Neutrophil (primary cell): Measurements from ENCODE around the gene OR4F6.

Experiments
- H3K27ac ChIP-seq: fragments of 200-600 bp; sonication (generic); 2 replicates; pipeline ENCODE4 v1.5.1; 2016; ENCODE audit warnings: mild to moderate bottlenecking, moderate library complexity
- H3K27me3 ChIP-seq: fragments of 200-600 bp; sonication (generic); 2 replicates; pipeline ENCODE4 v1.6.0; 2016; ENCODE audit warnings: mild to moderate bottlenecking
- H3K36me3 ChIP-seq: fragments of 200-600 bp; sonication (generic); 2 replicates; pipeline ENCODE4 v1.5.1; 2017
- H3K4me1 ChIP-seq, 2 experiments: fragments of 200-600 bp in 1 of 2; sonication (generic) in 1 of 2; 1 replicate in 1 of 2; 2 replicates in 1 of 2; pipeline versions ENCODE4 v1.5.1 to v1.6.1; 2013 to 2016; ENCODE audit warnings: low read depth in 1 of 2, low read length in 1 of 2, mild to moderate bottlenecking in 1 of 2, moderate library complexity in 1 of 2; ENCODE audit not compliant: control insufficient read depth in 1 of 2, insufficient read depth in 1 of 2
- H3K4me3 ChIP-seq, 2 experiments: fragments of 200-600 bp in 1 of 2; sonication (generic) in 1 of 2; 1 replicate in 1 of 2; 2 replicates in 1 of 2; pipeline ENCODE4 v1.5.1; 2013 to 2016; ENCODE audit warnings: low read depth in 1 of 2, low read length in 1 of 2, mild to moderate bottlenecking in 1 of 2, moderate library complexity in 1 of 2
- H3K9me3 ChIP-seq: fragments of 200-600 bp; sonication (generic); 2 replicates; pipeline ENCODE4 v1.5.1; 2016
- CTCF ChIP-seq: fragments of 200-600 bp; sonication (generic); IDR thresholded peaks from 2 replicates; pipeline ENCODE4 v1.5.1; 2016; ENCODE audit warnings: antibody characterized with exemption

OR4F6 gene

GRCh38 chr15:101795455-101795854 lies 7.9 kb upstream of the OR4F6 start:
- no peak for TF ChIP-seq CTCF
- H3K9me3 ChIP-seq: no peaks in the 10 kb centered on the region
- H3K4me3 ChIP-seq: no peak overlapping the region
- peaks cover 12% of the 10 kb centered on the region for H3K27me3 ChIP-seq
- no peaks in the 10 kb centered on the region for H3K4me1 ChIP-seq
- H3K36me3 ChIP-seq: no peaks in the 10 kb centered on the region
- H3K27ac ChIP-seq: no peak overlapping the region

- H3K36me3 ChIP-seq: no peaks in the 10 kb centered on the region
- H3K4me1 ChIP-seq: no peaks in the 10 kb centered on the region
- no peak overlapping the region for H3K27ac ChIP-seq
- H3K27me3 ChIP-seq: peaks cover 8% of the 10 kb centered on the region
- no peak for TF ChIP-seq CTCF
- H3K9me3 ChIP-seq: no peaks in the 10 kb centered on the region
- no peak overlapping the region for H3K4me3 ChIP-seq
Measured at GRCh38 chr15:101799665-101800064, 3.6 kb upstream of the OR4F6 start.

- no peaks in the 10 kb centered on the region for H3K9me3 ChIP-seq
- H3K36me3 ChIP-seq: no peaks in the 10 kb centered on the region
- peaks cover 5% of the 10 kb centered on the region for H3K27me3 ChIP-seq
- H3K4me1 ChIP-seq: no peaks in the 10 kb centered on the region
- TF ChIP-seq CTCF: no peak
- no peak overlapping the region for H3K4me3 ChIP-seq
- no peak overlapping the region for H3K27ac ChIP-seq
Measured at GRCh38 chr15:101801048-101801447, 2.3 kb upstream of the OR4F6 start.

- no peaks in the 10 kb centered on the region for H3K4me1 ChIP-seq
- no peak overlapping the region for H3K27ac ChIP-seq
- H3K4me3 ChIP-seq: no peak overlapping the region
- peaks cover 5% of the 10 kb centered on the region for H3K27me3 ChIP-seq
- no peaks in the 10 kb centered on the region for H3K36me3 ChIP-seq
- H3K9me3 ChIP-seq: no peaks in the 10 kb centered on the region
- no peak for TF ChIP-seq CTCF
Measured at GRCh38 chr15:101803676-101804075, 367 bp downstream of the OR4F6 start.

- Histone ChIP-seq H3K27ac (no peak overlapping the region), H3K4me3 (no peak overlapping the region), H3K4me1 (no peaks in the 10 kb centered on the region), H3K9me3 (no peaks in the 10 kb centered on the region), H3K36me3 (no peaks in the 10 kb centered on the region), H3K27me3 (peaks cover 5% of the 10 kb centered on the region)
- no peak for TF ChIP-seq CTCF
Measured at GRCh38 chr15:101804375-101804774, 1.1 kb downstream of the OR4F6 start.

GRCh38 chr15:101804941-101805340 lies 1.6 kb downstream of the OR4F6 start:
- Histone ChIP-seq H3K27me3 (peaks cover 5% of the 10 kb centered on the region), H3K27ac (no peak overlapping the region), H3K9me3 (no peaks in the 10 kb centered on the region), H3K4me1 (no peaks in the 10 kb centered on the region), H3K36me3 (no peaks in the 10 kb centered on the region), H3K4me3 (no peak overlapping the region)
- TF ChIP-seq CTCF: no peak
